ENCODE results near the gene XK. TPM values are rescaled to one million over a fixed set of nuclear protein-coding genes. Genes with fewer than 3 reads are reported as not detected.

Gene XK
- total RNA-seq, 1 experiment from 2014 or later, result 0.30 TPM

- H3K27ac ChIP-seq (ENCODE audit: low read depth, low read length, poor library complexity, severe bottlenecking), result no peak overlapping the region
- DNase-seq (ENCODE audit: low spot score), result no peak
- no peaks in the 10 kb centered on the region for H3K36me3 ChIP-seq (ENCODE audit: insufficient read depth, low read length, poor library complexity, severe bottlenecking)
- ChIA-PET POLR2A (ENCODE audit: low non-redundant PET) (no interaction called here), CTCF (no interaction called here)
- no peaks in the 10 kb centered on the region for H3K4me1 ChIP-seq (ENCODE audit: insufficient read depth, low read length, poor library complexity, severe bottlenecking)
- H3K4me3 ChIP-seq (ENCODE audit: low read depth, low read length, poor library complexity, severe bottlenecking), result no peak overlapping the region
- TF ChIP-seq EZH2 (IDR thresholded peaks at IDR 0.05; ENCODE audit: borderline replicate concordance, low read depth, low read length, poor library complexity, severe bottlenecking) (no peak), CTCF (conservative IDR thresholded peaks at IDR 0.05; ENCODE audit: low read depth, low read length) (no peak)
- BruUV-seq (replicated peaks), result no TSS peak
- intact Hi-C loops (cut with micrococcal nuclease; ENCODE audit: unreplicated experiment), result no loop called here
- no peaks in the 10 kb centered on the region for H3K27me3 ChIP-seq (replicated peaks; ENCODE audit: insufficient read depth, low read depth, low read length, poor library complexity)
- H3K9me3 ChIP-seq (ENCODE audit: low read depth, low read length, poor library complexity, severe bottlenecking), result no peaks in the 10 kb centered on the region
These were observed 95.5 kb downstream of the XK start for GRCh38 chrX:37781081-37781480.

Other genes with a start within 250 kb of the XK start
- gene LANCL3, start 114.1 kb upstream of the XK start, total RNA-seq (2021), result 2.4 and 2.5 TPM in 2 replicates
- 0.22 TPM in 1 of 2 replicates, not detected in the other for gene CYBB, start 94.3 kb downstream of the XK start, total RNA-seq (2021)
- gene DYNLT3, start 161.8 kb downstream of the XK start, total RNA-seq (2021), result 38.3 and 38.5 TPM in 2 replicates